Right hindlimb (tissue), 1 donor: Measurements from ENCODE around the gene DGKI.
"Not testable (repeated sequence)": the region's sequence is repeated elsewhere in the genome, so short reads cannot be mapped to it uniquely, and the experiment has no call there.

ENCODE experiments used
- DNase-seq: peaks from one replicate; pipeline ENCODE4 v3.0.0-alpha.2; 2018

DGKI gene

DNA sequence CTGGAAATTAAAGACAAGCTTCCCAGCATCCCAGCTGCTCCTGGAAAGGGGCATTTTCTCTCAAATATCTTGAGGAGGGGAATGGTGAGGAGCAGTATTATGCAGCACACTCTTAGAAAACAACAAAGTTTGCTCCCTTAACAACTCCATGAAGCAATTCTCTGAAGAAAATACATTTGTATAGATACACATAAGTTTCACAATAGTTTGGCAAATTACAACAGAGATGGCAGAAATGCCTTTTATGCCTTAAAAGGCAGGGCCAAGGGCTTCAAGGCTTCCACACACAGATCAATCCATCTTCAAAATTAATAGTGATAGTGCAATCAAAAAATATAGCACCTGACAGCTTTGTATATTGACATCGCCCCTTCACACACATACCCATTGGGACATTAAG is 12.2 kb downstream of the DGKI start:
- no peak for DNase-seq

DNA sequence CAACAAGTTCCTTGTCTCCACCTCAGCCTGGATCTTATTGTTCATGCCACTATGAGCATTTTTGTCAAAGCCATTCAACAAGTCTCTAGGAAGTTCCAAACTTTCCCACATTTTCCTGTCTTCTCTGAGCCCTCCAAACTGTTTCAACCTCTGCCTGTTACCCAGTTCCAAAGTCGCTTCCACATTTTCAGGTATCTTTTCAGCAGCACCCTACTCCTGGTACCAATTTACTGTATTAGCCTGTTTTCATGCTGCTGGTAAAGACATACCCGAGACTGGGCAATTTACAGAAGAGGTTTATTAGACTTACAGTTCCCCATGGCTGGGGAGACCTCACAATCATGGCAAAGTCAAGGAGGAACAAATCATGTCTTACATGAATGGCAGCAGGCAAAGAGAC is 13.8 kb downstream of the DGKI start:
- not testable (repeated sequence) for DNase-seq

DNA sequence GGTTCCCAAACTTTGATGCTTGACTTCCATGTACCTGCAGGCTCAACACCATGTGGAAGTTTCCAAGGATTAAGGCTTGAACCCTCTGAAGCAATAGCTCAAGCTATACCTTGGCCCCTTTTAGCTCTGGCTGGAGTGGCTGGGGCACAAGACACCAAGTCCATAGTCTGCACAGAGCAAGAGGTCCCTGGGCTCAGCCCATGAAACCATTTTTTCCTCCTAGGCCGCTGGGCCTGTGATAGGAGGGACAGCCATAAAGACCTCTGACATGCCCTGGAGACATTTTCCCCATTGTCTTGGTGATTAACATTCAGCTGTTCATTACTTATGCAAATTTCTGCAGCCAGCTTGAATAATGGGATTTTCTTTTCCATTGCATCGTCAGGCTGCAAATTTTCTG is 14.4 kb downstream of the DGKI start:
- DNase-seq = no peak

DNA sequence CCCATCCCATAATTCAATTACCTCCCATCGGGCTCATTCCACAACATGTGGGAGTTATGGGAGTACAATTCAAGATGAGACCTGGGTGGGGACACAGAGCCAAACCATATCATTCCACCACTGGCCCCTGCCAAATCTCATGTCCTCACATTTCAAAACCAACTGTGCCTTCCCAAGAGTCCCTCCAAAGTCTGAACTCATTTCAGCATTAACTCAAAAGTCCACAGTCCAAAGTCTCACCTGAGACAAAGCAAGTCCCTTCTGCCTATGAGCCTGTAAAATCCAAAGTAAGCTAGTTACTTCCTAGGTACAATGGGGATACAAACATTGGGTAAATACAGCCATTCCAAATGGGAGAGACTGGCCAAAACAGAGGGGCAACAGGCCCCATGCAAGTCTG is 15.2 kb downstream of the DGKI start:
- not testable (repeated sequence) for DNase-seq

DNA sequence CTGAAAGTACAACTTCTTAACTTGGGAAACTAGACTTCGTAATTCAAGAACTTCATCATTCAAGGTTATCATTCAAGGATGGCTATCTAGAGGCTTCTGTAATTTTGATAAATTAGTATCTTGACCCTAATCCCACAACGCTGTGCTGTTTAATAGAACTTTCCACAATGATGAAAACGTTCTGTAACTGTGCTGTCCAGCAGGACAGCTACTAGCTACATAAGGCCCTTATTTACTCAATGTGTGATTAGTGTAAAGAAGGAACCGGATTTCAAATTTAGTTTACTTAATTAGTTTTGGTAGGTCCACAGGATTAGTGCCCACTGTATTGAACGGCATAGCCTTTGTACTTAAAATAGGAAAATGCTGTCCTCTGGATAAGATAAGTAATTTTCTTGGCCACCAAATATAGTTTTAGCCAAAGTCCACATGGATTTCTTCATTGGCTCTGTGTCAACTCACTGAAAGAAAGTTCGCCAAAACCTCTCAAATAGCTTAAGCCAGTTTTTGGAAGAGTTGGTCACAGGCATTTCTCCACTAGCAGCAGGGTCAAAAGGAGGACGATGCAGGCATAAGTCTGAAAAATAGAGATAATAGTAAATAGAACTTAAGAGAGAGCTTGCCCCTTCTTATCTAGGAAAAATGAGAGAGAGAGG is 17.3 kb downstream of the DGKI start:
- no peak for DNase-seq

DNA sequence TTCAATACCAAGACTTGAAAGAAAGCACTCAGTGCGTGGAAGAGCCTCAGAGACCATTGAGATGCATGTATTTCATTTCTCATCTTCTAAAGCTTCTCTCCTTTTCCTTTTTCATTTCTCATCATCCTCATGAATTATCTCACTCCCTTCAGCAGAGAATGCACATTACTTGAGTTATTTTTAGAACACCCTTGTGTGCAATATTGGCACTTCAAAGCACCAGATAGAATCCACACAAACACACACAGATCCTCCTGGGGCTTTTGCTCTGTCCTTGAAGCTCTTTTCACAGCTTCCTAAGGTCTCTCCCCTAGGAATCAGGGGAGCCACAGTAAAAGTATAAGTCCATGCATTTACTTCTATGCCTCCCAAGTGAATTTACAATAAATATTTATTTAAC is 18.3 kb downstream of the DGKI start:
- no peak for DNase-seq

DNA sequence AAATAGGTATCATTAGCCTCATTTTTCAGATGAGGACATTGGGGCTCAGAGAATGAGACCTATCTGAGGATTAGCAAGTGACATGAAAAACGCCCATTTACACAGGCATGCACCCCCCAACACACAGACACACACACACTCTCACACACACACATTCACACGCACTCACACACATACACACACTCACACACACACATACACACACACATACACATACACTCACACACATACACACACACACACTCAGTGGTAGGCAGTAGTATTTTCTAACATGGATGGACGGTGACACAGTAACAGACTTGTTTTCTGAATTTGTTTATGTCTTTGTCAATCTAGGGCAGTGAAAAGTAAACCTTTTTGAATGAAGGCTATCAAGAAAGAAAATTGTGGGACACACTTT is 21.3 kb downstream of the DGKI start:
- DNase-seq = no peak

DNA sequence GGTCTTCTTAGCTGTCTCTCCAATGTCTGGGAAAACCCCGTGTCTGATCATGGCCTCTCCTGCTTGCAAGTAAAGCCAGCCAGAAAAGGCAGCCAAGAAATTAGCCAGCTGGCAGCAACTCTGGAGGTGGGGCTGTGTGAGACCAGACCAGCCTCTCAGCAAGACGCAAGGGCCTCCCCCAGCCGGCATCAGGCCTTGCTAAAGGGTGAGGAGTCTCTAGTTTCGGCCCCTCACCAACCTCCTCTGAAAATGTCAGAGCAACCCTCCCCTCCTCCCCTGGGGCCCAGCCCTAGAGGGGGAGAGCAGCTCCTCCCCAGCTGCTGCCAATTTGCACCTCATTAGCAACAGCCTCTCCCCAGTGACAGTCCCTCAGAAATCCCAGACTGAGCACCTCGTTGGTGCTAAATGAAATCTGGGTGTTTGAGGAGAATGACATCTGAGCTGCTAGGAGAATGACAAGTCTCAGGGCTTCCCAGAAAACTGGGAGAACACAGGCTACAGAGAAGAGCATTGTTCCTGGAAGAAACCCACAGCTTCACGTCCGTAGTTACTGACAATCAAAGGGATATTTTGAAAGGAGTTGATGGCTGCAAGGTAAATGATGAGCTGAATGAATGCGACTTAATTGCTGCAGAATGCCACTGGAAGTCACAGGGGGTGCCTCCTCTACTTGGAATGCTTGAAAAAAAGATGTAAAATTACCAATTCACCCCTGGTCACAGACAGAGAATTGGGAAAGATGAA is 25.9 kb downstream of the DGKI start:
- peak; percentile 94 for DNase-seq

DNA sequence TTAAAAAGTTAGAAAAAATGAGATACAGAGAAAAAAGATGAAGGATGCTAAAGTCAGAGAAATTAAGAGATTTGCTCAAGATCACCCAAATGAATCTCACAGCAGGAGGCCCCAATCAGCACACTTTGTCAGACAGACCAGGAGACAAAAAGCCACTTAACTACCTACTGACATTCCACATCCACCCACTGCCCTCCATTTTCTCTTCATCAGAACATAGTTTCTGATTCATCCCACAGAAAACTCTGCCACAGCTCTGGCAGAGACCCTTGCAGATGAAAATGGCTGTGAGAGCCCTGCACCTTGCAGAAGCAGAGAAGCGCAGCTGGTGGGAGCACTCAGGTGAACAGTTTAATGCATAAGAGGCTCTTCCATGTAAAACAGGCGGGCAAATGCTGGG is 26.6 kb downstream of the DGKI start:
- no peak for DNase-seq

DNA sequence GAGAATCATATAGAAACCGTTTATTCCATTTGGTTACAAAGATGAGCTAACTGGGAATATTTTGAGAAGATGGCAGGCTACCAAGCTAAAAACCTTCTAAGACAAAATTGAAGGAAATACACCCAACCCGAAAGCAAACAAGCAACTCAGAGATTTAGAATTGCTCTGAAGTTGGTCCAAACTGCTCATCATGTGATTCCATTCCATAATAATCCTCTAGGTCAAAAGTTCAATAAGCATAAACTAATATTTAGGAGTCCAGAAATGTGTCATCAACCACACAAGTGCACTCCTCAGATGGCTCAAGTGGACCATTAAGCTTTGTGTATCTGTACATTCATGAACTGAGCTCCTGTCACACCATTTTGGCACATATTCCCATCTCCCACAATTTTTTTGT is 28.7 kb downstream of the DGKI start:
- no peak for DNase-seq

DNA sequence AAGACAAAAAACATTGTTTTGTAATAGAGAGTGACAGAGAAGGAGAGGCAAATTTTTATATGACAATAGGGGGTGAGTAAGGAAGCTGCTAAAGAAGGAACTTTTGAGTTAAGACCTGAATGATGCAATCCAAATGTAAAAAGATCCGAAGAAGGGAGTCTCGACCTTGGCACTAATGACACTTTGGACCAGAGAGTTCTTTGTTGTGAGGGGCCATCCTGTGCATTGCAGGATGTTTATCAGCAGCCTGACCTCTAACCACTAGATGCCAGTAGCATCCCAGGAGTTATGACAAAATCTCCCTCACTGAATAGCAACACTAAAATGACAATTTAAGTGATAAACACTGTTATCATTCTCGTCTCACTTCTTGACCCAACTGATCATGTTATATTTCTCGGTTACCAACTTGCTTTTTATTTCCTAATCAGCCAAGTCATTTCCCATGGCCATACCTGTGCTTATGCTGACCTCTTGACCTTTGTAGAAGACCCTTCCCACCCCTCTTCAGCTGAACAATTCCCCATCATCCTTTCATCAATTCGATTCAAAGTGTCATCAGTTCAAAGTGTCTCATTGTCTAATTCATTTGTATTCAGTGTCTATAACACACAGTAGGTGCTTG is 30.0 kb downstream of the DGKI start:
- no peak for DNase-seq

DNA sequence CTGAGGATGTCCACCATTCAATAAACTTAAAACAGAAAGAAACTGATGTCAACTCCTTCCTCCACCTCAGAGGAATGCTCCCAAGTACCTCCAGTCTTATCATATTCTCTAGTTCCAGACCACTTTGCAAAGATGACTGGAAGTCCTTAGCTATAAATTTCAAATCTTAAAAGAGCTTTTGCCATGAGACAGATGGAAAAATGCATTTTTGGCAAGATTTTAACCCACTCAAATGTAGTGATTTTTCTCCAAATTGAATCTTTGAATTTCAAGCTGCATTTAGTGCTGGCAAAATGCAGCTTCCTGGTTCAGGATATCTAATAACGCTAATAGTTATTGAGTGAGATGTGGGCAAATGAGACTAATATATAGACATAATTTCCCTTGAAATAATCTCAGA is 33.2 kb downstream of the DGKI start:
- DNase-seq = no peak

DNA sequence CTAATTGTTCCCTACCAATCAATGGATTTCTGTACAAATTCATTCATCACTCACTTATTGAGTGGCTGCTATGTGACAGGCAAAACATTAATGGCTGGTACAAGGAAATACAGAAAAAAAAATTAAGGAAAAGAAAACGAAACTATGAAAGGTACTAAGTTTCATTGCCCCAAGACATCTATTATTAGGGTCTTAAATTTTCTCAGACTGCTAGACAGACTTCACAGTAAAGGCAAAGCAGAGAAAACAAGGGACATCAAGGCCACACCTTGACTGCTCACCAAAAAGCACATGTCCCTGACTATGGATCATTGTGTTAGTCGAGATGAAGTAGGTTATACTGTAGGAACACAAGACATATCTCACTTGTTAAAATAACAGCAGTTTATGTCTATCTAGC is 36.5 kb downstream of the DGKI start:
- no peak for DNase-seq

DNA sequence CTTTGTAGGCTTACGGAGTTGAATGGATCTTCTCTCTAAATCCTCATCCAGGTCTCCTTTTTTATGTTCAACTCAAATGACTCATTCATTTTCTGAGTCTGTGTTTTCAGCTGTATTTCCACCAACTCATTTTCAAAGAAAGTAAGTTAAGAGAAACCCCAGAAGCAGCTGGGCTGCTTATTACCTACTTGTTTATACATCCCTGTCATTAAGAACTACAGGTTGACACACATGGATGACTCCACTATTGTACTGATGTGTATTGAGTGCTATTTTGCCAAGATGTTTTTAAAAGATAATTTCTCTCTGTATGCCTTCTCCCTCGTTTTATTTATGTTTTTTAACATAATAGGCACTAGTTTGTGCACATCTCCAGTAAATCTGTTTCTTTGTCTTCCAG is 41.9 kb downstream of the DGKI start:
- no peak for DNase-seq

DNA sequence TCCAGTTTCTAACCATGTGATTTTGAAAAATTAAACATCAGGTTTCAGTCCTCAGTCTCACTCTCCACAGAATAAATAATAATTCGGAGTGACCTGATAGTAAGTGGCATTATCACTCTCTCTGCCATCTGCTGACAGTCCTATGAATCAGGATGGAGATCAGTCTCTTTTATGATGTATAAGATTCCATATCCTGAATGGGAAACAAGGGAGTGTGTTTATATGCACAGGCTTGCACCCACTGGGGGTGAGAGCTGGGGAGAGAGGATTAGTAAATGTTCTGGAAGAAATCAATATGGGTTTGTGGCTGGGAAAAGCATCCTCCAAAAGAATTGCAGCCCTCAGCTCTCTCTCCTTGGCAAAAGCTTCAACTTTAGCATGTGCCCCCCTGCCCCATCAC is 45.3 kb downstream of the DGKI start:
- DNase-seq = no peak

DNA sequence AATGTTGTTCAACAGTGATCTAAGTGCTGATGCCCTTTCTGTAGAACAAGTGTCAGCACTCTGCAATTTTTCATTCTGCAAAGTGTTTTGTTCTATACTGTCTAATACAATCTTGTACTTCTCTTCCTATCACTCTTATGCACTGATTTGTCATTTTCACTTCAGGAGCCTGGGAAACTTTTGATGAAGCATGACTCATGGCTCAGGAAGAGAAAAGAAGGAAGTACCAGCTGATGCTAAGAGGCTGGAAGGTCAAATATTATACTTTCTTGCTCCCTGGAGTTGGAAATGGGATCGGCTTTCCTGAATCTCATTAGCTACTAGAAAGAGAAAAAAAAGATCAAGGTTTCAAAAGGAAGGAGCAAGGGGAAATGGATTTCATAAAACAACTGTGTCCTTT is 45.8 kb downstream of the DGKI start:
- DNase-seq = no peak

DNA sequence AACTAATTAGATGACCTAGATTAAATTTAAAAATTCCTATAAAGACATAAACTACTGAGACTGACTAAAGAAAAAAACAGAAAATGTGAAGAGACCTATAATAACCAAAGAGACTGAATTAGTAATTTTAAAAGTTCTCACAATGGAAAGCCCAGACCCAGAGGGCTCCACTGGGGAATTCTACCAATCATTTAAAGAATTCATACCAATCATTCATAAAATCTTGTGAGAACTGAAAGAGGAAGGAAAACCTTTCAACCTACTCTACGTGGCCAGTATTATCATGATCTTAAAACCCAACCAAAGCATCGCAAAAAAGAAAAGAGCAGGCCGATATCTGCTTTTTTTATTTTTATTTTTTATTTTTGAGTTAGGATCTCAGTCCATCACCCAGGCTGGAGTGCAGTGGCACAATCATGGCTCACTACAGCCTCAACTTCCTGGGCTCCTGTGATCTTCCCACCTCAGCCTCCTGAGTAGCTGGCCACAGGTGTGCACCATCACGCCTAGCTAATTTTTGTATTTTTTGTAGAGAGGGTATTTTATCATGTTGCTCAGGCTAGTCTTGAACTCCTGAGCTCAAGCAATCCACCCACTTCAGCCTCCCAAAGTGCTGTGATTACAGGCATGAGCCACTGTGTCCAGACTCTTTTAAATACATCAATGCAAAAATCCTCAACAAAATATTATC is 48.6 kb downstream of the DGKI start:
- no peak for DNase-seq

DNA sequence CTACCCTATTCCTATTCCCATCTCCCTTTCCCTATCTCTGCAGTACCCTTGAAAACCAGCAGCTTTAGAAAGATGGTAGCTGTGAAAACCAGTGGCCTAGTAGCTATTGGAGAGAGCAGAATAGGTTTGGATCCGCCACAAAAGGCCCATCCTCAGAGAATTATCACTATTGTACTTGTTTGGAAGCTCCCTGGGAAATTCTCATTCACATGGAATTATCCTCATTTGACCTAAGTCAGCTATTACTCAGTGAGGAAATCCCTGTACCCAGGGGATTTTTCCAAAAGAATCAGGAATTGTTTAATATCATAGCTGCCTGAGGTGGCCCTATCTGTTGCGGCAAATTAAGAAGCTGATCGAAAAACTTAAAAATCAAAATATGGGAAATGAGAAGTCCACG is 51.6 kb downstream of the DGKI start:
- DNase-seq = no peak

DNA sequence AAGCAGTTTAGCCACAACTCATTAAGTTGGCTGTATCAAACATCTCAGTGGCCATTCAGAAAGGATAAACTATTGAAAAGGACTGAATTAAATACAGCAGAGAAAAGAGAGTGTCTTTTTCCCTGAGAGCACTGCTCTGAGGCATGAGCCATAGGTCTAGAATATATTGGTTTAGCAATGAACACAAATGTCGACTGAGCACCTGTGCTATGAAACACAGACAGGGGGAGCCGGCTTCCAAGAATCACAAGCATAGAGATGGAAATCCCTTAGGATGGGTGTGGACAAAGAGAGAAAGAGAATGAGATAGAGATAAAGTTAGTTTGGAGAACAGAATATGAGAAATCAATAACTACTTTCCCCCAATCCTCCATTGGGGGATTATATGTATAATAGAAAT is 54.8 kb downstream of the DGKI start:
- DNase-seq = no peak

DNA sequence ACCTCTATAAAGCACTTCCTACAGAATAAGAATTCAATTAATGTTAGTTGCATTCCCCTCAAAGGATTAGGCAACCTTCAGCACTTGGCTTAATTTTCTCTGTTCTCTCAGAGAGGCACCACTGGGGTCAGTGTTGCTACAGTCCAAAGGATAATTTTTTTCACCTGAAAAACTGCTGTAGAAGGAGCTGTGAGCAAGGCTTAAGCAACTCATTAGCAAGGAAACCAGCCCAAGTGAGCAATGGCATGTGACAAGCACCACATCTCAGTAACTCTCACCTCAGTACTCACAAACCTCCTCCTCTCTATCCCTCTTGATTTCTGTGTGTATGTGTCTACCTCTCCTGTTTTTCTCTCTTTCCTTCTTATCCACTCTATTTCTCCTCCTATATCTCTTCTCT is 55.9 kb downstream of the DGKI start:
- no peak for DNase-seq

DNA sequence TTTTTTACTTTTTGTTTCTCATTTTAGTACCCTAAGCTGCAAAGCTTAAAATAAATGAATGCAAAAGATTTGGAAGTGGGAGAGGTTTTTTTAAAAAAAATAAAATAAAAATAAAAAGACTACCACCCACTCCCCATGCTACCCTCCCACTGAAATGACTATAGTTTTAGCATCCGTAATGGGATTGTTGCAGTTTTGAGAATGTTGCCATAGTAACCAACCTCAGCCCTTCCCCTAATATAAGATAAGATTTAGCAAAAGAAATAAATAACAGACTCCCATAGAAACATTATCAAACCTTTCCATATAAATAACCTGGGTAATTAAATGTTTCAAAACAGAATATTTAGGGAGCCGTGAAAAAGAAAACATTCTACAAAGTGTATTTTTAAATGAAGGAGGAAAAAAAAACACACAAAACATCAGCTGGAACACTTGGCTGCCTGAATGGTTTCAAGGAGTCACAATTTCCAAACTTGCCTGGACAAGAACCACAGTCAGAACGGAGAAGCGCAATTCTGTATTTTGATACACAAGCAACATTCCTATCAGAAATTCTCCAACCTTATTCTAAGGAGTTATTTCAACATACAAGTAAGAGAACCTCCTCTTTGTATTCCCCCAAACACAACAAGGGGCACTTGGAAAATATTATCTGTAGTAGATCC is 57.4 kb downstream of the DGKI start:
- no peak for DNase-seq

DNA sequence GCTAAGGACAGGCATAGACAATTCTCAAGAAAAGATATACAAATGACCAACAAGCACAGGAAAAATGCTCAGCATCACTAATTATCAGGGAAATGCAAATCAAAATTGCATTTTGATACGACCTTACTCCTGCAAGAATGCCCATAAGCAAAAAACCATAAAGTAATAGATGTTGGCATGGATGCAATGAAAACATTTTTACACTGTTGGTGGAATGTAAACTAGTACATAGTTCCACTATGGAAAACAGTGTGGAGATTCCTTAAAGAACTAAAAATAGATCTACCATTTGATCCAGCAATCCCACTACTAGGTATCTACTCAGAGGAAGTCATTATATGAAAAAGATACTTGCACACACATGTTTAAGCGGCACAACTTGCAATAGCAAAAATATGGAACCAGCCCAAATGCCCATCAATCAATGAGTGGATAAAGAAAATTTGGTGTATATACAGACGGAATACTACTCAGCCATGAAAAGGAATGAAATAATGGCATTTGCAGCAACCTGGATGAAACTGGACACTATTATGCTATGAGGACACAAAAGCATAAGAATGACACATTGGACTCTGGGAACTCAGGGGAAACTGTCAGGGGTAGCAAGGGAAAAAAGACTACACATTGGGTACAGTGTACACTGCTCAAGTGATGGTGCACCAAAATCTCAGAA is 59.3 kb downstream of the DGKI start:
- DNase-seq = no peak

DNA sequence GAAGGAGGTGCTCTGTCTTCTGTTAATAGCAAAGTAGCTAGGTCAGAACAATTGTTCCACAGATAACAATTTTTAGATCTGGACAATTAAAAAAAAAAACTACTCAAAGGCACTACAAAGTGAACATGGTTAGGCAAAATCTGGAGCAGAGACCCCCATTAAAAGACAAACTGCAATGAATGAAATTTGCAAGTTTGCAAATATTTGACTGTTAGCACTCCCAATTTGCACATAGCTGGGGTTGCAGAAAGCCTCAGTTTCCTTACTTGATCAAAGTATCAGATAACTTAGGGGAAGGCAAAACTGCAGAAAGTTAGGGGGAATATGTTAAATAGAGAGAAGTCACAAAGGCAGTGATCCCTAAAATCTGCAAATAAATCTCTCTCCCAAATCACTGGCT is 68.3 kb downstream of the DGKI start:
- DNase-seq = no peak
